B cell (primary cell): Measurements from ENCODE around the gene ALX1. TPM values are rescaled to one million over a fixed set of nuclear protein-coding genes. Genes with fewer than 3 reads are reported as not detected.

Source experiments
- ATAC-seq: fragments of 200-7000 bp; cut with Tn5 transposase; one replicate; pipeline ENCODE4 v1.10.0; 2021; ENCODE audit warnings: low read depth, mild to moderate bottlenecking, moderate number of reproducible peaks, moderate library complexity
- CTCF ChIA-PET: fragments of 350-600 bp; sonication (Branson Sonifier 250); formaldehyde crosslinking; loops from one replicate; lab custom pipeline; 2021; ENCODE audit warnings: antibody characterized with exemption, inconsistent platforms; lab: Charles Lee
- POLR2A ChIA-PET: fragments of 350-600 bp; sonication (Branson Sonifier 250); formaldehyde crosslinking; loops from one replicate; lab custom pipeline; 2021; ENCODE audit warnings: antibody characterized with exemption; lab: Charles Lee
- DNase-seq: peaks from one replicate; pipeline ENCODE4 v3.0.0; 2013
- H2AFZ ChIP-seq: 2 replicates; pipeline ENCODE4 v1.6.1; 2012; ENCODE audit warnings: mild to moderate bottlenecking, low read depth, low read length; ENCODE audit not compliant: insufficient read depth, poor library complexity, severe bottlenecking
- H3K27ac ChIP-seq, 2 donors: 1 replicate in 1 of 2; 2 replicates in 1 of 2; pipeline ENCODE4 v1.5.1; 2012 to 2013; ENCODE audit warnings: low read length in 2 of 2, mild to moderate bottlenecking in 2 of 2, moderate library complexity in 1 of 2
- H3K27me3 ChIP-seq, 4 experiments: fragments of 200-600 bp in 1 of 4; sonication (generic) in 1 of 4; replicated peaks in 1 of 4; 1 replicate in 2 of 4; 2 replicates in 2 of 4; pipeline versions ENCODE4 v1.6.1 to v1.7.0; 2013 to 2016; ENCODE audit warnings: low read length in 3 of 4, mild to moderate bottlenecking in 2 of 4, mixed read lengths in 1 of 4, moderate library complexity in 1 of 4; ENCODE audit not compliant: insufficient read depth in 4 of 4, control insufficient read depth in 3 of 4; ENCODE audit errors: control extremely low read depth in 1 of 4
- H3K36me3 ChIP-seq, 2 experiments: replicated peaks in 1 of 2; 1 replicate in 1 of 2; 2 replicates in 1 of 2; pipeline versions ENCODE4 v1.6.1 to v1.7.1; 2013; ENCODE audit warnings: low read length in 1 of 2; ENCODE audit not compliant: insufficient read depth in 2 of 2, control insufficient read depth in 1 of 2; ENCODE audit errors: control extremely low read depth in 1 of 2, extremely low read depth in 1 of 2
- H3K4me1 ChIP-seq, 2 donors: fragments of 200-600 bp in 1 of 2; sonication (generic) in 1 of 2; 1 replicate in 1 of 2; 2 replicates in 1 of 2; pipeline versions ENCODE4 v1.5.1 to v1.6.1; 2013 to 2017; ENCODE audit warnings: low read length in 2 of 2; ENCODE audit not compliant: control insufficient read depth in 2 of 2, insufficient read depth in 2 of 2
- H3K4me2 ChIP-seq: replicated peaks from 2 replicates; pipeline ENCODE3; 2012; ENCODE audit warnings: mild to moderate bottlenecking, low read depth, low read length; ENCODE audit not compliant: poor library complexity, severe bottlenecking
- H3K4me3 ChIP-seq, 5 experiments: fragments of 200-600 bp in 1 of 5; sonication (generic) in 1 of 5; 1 replicate in 3 of 5; 2 replicates in 2 of 5; pipeline versions ENCODE4 v1.5.1 to v1.7.0; 2011 to 2016; ENCODE audit warnings: low read length in 4 of 5, mild to moderate bottlenecking in 4 of 5, low read depth in 2 of 5, control low read depth in 1 of 5, moderate library complexity in 1 of 5; ENCODE audit not compliant: insufficient read depth in 1 of 5; ENCODE audit errors: control extremely low read depth in 1 of 5, extremely low read depth in 1 of 5
- H3K79me2 ChIP-seq: fragments of 200-600 bp; sonication (generic); one replicate; pipeline ENCODE4 v1.6.0; 2016; ENCODE audit warnings: low read length; ENCODE audit not compliant: control insufficient read depth, insufficient read depth
- H3K9ac ChIP-seq: fragments of 200-600 bp; sonication (generic); 2 replicates; pipeline ENCODE4 v1.6.1; 2017; ENCODE audit warnings: mild to moderate bottlenecking, low read length, moderate library complexity
- H3K9me3 ChIP-seq, 3 donors: one replicate each; pipeline versions ENCODE4 v1.6.1 to v1.7.1; 2013; ENCODE audit warnings: low read length in 2 of 3; ENCODE audit not compliant: control insufficient read depth in 2 of 3, insufficient read depth in 1 of 3; ENCODE audit errors: control extremely low read depth in 1 of 3
- H4K20me1 ChIP-seq: 2 replicates; pipeline ENCODE4 v1.6.0; 2012; ENCODE audit warnings: mild to moderate bottlenecking, low read length; ENCODE audit not compliant: insufficient read depth, control insufficient read depth, poor library complexity, severe bottlenecking
- H3K27ac Mint-ChIP-seq: one replicate; pipeline ENCODE4 v1.8.0; 2021; ENCODE audit warnings: mixed read lengths
- H3K27me3 Mint-ChIP-seq: one replicate; pipeline ENCODE4 v1.8.0; 2021; ENCODE audit warnings: mixed read lengths
- H3K4me1 Mint-ChIP-seq: one replicate; pipeline ENCODE4 v1.8.0; 2021; ENCODE audit warnings: mixed read lengths
- H3K4me3 Mint-ChIP-seq: one replicate; pipeline ENCODE4 v1.8.0; 2021; ENCODE audit warnings: mixed read lengths
- H3K9me3 Mint-ChIP-seq: one replicate; pipeline ENCODE4 v1.8.0; 2022; ENCODE audit warnings: mixed read lengths; ENCODE audit not compliant: insufficient read depth
- CTCF ChIP-seq: fragments of 200-600 bp; IDR thresholded peaks from one replicate; pipeline ENCODE4 v1.8.0; 2022; ENCODE audit warnings: antibody characterized with exemption, mild to moderate bottlenecking
- EZH2 ChIP-seq: IDR thresholded peaks from 2 replicates; pipeline ENCODE4 v1.6.1; 2012; ENCODE audit warnings: borderline replicate concordance, low read depth, mild to moderate bottlenecking, moderate library complexity, low read length; ENCODE audit not compliant: insufficient read depth, poor library complexity, severe bottlenecking
- WGBS: methylation state at CpG from one replicate; pipeline ENCODE4 v1.1.5; 2013; ENCODE audit warnings: missing lambda C conversion rate; ENCODE audit not compliant: insufficient coverage; 5-methylcytosine and 5-hydroxymethylcytosine counted together
- intact Hi-C: fragments of 100-400 bp; cut with micrococcal nuclease; formaldehyde crosslinking; loops from one replicate; pipeline ENCODE4 v1.10.0; 2022
- polyA plus RNA-seq: library from polyadenylated mRNA; depleted of rRNA; stranded (reverse); fragments of >200 nt; gene quantifications from 2 replicates; pipeline ENCODE4 v1.2.3, GENCODE V29; 2012
- total RNA-seq, 2 donors: library from RNA; stranded (reverse); fragments of 120-200 nt in 1 of 2; gene quantifications; 1 replicate in 1 of 2; 2 replicates in 1 of 2; pipeline versions ENCODE4 v1.2.3 to v1.2.4, GENCODE V29; 2013 to 2022

Gene ALX1
- total and polyA plus RNA-seq, 2 donors (not counting 1 experiment from before 2014, with no cell fraction given) = not detected

- no peaks in the 10 kb centered on the region for H4K20me1 ChIP-seq
- no peak overlapping the region for H3K4me2 ChIP-seq
- no peaks in the 10 kb centered on the region for H3K27me3 ChIP-seq
- H3K27ac ChIP-seq = no peak overlapping the region
- no peaks in the 10 kb centered on the region for H3K79me2 ChIP-seq
- no peak for DNase-seq
- H3K27ac Mint-ChIP-seq = no peak overlapping the region
- ATAC-seq = no peak
- H3K9me3 ChIP-seq = no peaks in the 10 kb centered on the region
- CTCF ChIA-PET = no interaction called here
- H3K9ac ChIP-seq = no peak overlapping the region
- H2AFZ ChIP-seq = no peak overlapping the region
- H3K4me3 Mint-ChIP-seq = no peak overlapping the region
- no peak for TF ChIP-seq CTCF
- no peak for TF ChIP-seq EZH2
- H3K4me1 ChIP-seq = no peaks in the 10 kb centered on the region
- H3K27me3 Mint-ChIP-seq = no peaks in the 10 kb centered on the region
- no peak overlapping the region for H3K4me3 ChIP-seq
- 0% methylated on average over 2 of the region's 7 CpGs for WGBS
- intact Hi-C loops = no loop called here
- H3K4me1 Mint-ChIP-seq = no peaks in the 10 kb centered on the region
- H3K36me3 ChIP-seq = no peaks in the 10 kb centered on the region
- no peaks in the 10 kb centered on the region for H3K9me3 Mint-ChIP-seq
- POLR2A ChIA-PET = no interaction called here
Observed at GRCh38 chr12:85301051-85301450, 21.0 kb downstream of the ALX1 start.

GRCh38 chr12:85308374-85308773 is 28.4 kb downstream of the ALX1 start:
- H3K4me3 Mint-ChIP-seq = no peak overlapping the region
- H3K9me3 Mint-ChIP-seq = no peaks in the 10 kb centered on the region
- CTCF ChIA-PET = interaction anchor here (1.2 kb wide), 1 partner anchor 613 kb away, joined by 3 read pairs; no protein-coding TSS in a partner anchor
- no peaks in the 10 kb centered on the region for H3K4me1 Mint-ChIP-seq
- H3K27me3 ChIP-seq = no peaks in the 10 kb centered on the region
- H3K4me3 ChIP-seq = no peak overlapping the region
- no peak for ATAC-seq
- no peak overlapping the region for H3K4me2 ChIP-seq
- TF ChIP-seq CTCF (no peak), EZH2 (no peak)
- H4K20me1 ChIP-seq = no peaks in the 10 kb centered on the region
- no peaks in the 10 kb centered on the region for H3K36me3 ChIP-seq
- POLR2A ChIA-PET = no interaction called here
- H2AFZ ChIP-seq = no peak overlapping the region
- 87% methylated on average over 3 of the region's 5 CpGs for WGBS
- no peaks in the 10 kb centered on the region for H3K4me1 ChIP-seq
- H3K9ac ChIP-seq = no peak overlapping the region
- DNase-seq = no peak
- no peaks in the 10 kb centered on the region for H3K27me3 Mint-ChIP-seq
- intact Hi-C loops = no loop called here
- H3K27ac ChIP-seq = no peak overlapping the region
- no peak overlapping the region for H3K27ac Mint-ChIP-seq
- no peaks in the 10 kb centered on the region for H3K9me3 ChIP-seq
- no peaks in the 10 kb centered on the region for H3K79me2 ChIP-seq
